ENCODE measurements around the gene SMURF2.

Gene SMURF2

GRCh38 chr17:64683796-64684195 is 21.7 kb upstream of the SMURF2 start:
- TF ChIP-seq GATA2 (IDR thresholded peaks at IDR 0.05; ENCODE audit: low read depth, low read length): no peak
- TF ChIP-seq GATA3 (IDR thresholded peaks at IDR 0.05; ENCODE audit: low read depth, low read length): no peak

GRCh38 chr17:64682261-64683181 is 20.4 kb upstream of the SMURF2 start:
- TF ChIP-seq GATA3 (IDR thresholded peaks at IDR 0.05; ENCODE audit: low read depth, low read length): no peak
- no peak for TF ChIP-seq GATA2 (IDR thresholded peaks at IDR 0.05; ENCODE audit: low read depth, low read length)

GRCh38 chr17:64679710-64680216 is 17.7 kb upstream of the SMURF2 start:
- no peak for TF ChIP-seq GATA3 (IDR thresholded peaks at IDR 0.05; ENCODE audit: low read depth, low read length)
- TF ChIP-seq GATA2 (IDR thresholded peaks at IDR 0.05; ENCODE audit: low read depth, low read length): no peak

GRCh38 chr17:64676763-64677162 is 14.7 kb upstream of the SMURF2 start:
- no peak for TF ChIP-seq GATA2 (IDR thresholded peaks at IDR 0.05; ENCODE audit: low read depth, low read length)

- TF ChIP-seq GATA3 (IDR thresholded peaks at IDR 0.05; ENCODE audit: low read depth, low read length) (no peak), GATA2 (IDR thresholded peaks at IDR 0.05; ENCODE audit: low read depth, low read length) (no peak)
Observed at GRCh38 chr17:64662774-64663367, 764 bp upstream of the SMURF2 start.

- TF ChIP-seq GATA3 (IDR thresholded peaks at IDR 0.05; ENCODE audit: low read depth, low read length): no peak
- TF ChIP-seq GATA2 (IDR thresholded peaks at IDR 0.05; ENCODE audit: low read depth, low read length): no peak
Observed at GRCh38 chr17:64661726-64661975, 456 bp downstream of the SMURF2 start.

- TF ChIP-seq GATA2 (IDR thresholded peaks at IDR 0.05; ENCODE audit: low read depth, low read length) (no peak), GATA3 (IDR thresholded peaks at IDR 0.05; ENCODE audit: low read depth, low read length) (no peak)
Observed at GRCh38 chr17:64658931-64659330, 3.2 kb downstream of the SMURF2 start.

- TF ChIP-seq GATA3 (IDR thresholded peaks at IDR 0.05; ENCODE audit: low read depth, low read length): no peak
- TF ChIP-seq GATA2 (IDR thresholded peaks at IDR 0.05; ENCODE audit: low read depth, low read length): no peak
Observed at GRCh38 chr17:64657610-64658125, 4.4 kb downstream of the SMURF2 start.

- TF ChIP-seq GATA2 (IDR thresholded peaks at IDR 0.05; ENCODE audit: low read depth, low read length) (no peak), GATA3 (IDR thresholded peaks at IDR 0.05; ENCODE audit: low read depth, low read length) (no peak)
Observed at GRCh38 chr17:64655704-64656103, 6.4 kb downstream of the SMURF2 start.

- TF ChIP-seq GATA3 (IDR thresholded peaks at IDR 0.05; ENCODE audit: low read depth, low read length) (no peak), GATA2 (IDR thresholded peaks at IDR 0.05; ENCODE audit: low read depth, low read length) (no peak)
Observed at GRCh38 chr17:64653985-64654355, 8.1 kb downstream of the SMURF2 start.

- TF ChIP-seq GATA3 (IDR thresholded peaks at IDR 0.05; ENCODE audit: low read depth, low read length) (no peak), GATA2 (IDR thresholded peaks at IDR 0.05; ENCODE audit: low read depth, low read length) (no peak)
Observed at GRCh38 chr17:64653325-64653984, 8.7 kb downstream of the SMURF2 start.

- no peak for TF ChIP-seq GATA3 (IDR thresholded peaks at IDR 0.05; ENCODE audit: low read depth, low read length)
- no peak for TF ChIP-seq GATA2 (IDR thresholded peaks at IDR 0.05; ENCODE audit: low read depth, low read length)
Observed at GRCh38 chr17:64651889-64652288, 10.2 kb downstream of the SMURF2 start.

GRCh38 chr17:64648234-64648633 is 13.9 kb downstream of the SMURF2 start:
- TF ChIP-seq GATA2 (IDR thresholded peaks at IDR 0.05; ENCODE audit: low read depth, low read length) (no peak), GATA3 (IDR thresholded peaks at IDR 0.05; ENCODE audit: low read depth, low read length) (no peak)

GRCh38 chr17:64647817-64648216 is 14.3 kb downstream of the SMURF2 start:
- TF ChIP-seq GATA3 (IDR thresholded peaks at IDR 0.05; ENCODE audit: low read depth, low read length) (no peak), GATA2 (IDR thresholded peaks at IDR 0.05; ENCODE audit: low read depth, low read length) (no peak)
